H1 (cell line): ENCODE results near the gene VPS35L. TPM values are rescaled to one million over a fixed set of nuclear protein-coding genes. Genes with fewer than 3 reads are reported as not detected.

Experiments used
- CTCF ChIA-PET: fragments of 300-600 bp; sonication (Branson Sonifier 250); formaldehyde crosslinking; loops from one replicate; lab custom pipeline; 2021; ENCODE audit not compliant: partially characterized antibody; lab: Charles Lee
- POLR2A ChIA-PET: fragments of 300-600 bp; sonication (Branson Sonifier 250); formaldehyde crosslinking; loops from one replicate; lab custom pipeline; 2021; ENCODE audit warnings: inconsistent platforms; ENCODE audit not compliant: partially characterized antibody; lab: Charles Lee
- DNase-seq, 2 experiments: peaks; one replicate each; pipeline versions ENCODE4 v3.0.0 to v3.0.0-alpha.2; 2010 to 2022; ENCODE audit warnings: low spot score in 2 of 2, low read depth in 1 of 2, mixed read lengths in 1 of 2
- FAIRE-seq: peaks from 2 replicates; lab custom pipeline; 2011; peaks lifted over from hg19 to GRCh38; lab: Jason Lieb, UNC
- H2AFZ ChIP-seq: 2 replicates; pipeline ENCODE4 v1.8.1; 2012; ENCODE audit warnings: low read length, inconsistent platforms
- H2AK5ac ChIP-seq: 2 replicates; pipeline ENCODE4 v1.6.1; 2013; ENCODE audit warnings: low read depth, low read length
- H2BK120ac ChIP-seq: replicated peaks from 2 replicates; pipeline ENCODE3; 2013; ENCODE audit warnings: low read depth, low read length, inconsistent platforms
- H2BK12ac ChIP-seq: 2 replicates; pipeline ENCODE4 v1.6.1; 2013; ENCODE audit warnings: low read depth, low read length
- H2BK15ac ChIP-seq: 2 replicates; pipeline ENCODE4 v1.6.1; 2013; ENCODE audit warnings: low read length
- H2BK20ac ChIP-seq: 2 replicates; pipeline ENCODE4 v1.6.1; 2013; ENCODE audit warnings: low read length
- H2BK5ac ChIP-seq: 2 replicates; pipeline ENCODE4 v1.6.1; 2013; ENCODE audit warnings: low read depth, low read length
- H3K14ac ChIP-seq: 2 replicates; pipeline ENCODE4 v1.6.1; 2013; ENCODE audit warnings: inconsistent platforms; ENCODE audit not compliant: insufficient read length
- H3K18ac ChIP-seq: 2 replicates; pipeline ENCODE4 v1.6.1; 2013; ENCODE audit warnings: low read length; ENCODE audit errors: extremely low read depth
- H3K23ac ChIP-seq: 2 replicates; pipeline ENCODE4 v1.6.1; 2013; ENCODE audit warnings: inconsistent platforms; ENCODE audit not compliant: insufficient read length
- H3K23me2 ChIP-seq: 2 replicates; pipeline ENCODE4 v1.6.1; 2013; ENCODE audit warnings: low read depth, low read length
- H3K27ac ChIP-seq: 2 replicates; pipeline ENCODE4 v1.6.1; 2011; ENCODE audit warnings: low read depth, low read length, inconsistent platforms
- H3K27me3 ChIP-seq, 4 experiments: replicated peaks in 1 of 4; 1 replicate in 1 of 4; 2 replicates in 3 of 4; pipeline versions ENCODE4 v1.6.1 to v1.8.1; 2011 to 2013; ENCODE audit warnings: low read length in 3 of 4, mild to moderate bottlenecking in 3 of 4, inconsistent platforms in 2 of 4, mixed read lengths in 2 of 4, moderate library complexity in 1 of 4; ENCODE audit not compliant: control insufficient read depth in 3 of 4, insufficient read depth in 3 of 4; ENCODE audit errors: extremely low read depth in 1 of 4
- H3K36me3 ChIP-seq, 4 experiments: 2 replicates each; pipeline versions ENCODE4 v1.6.1 to v1.8.1; 2011 to 2013; ENCODE audit warnings: mild to moderate bottlenecking in 4 of 4, low read length in 3 of 4, moderate library complexity in 2 of 4, control low read depth in 1 of 4, inconsistent platforms in 1 of 4; ENCODE audit not compliant: insufficient read depth in 4 of 4, control insufficient read depth in 2 of 4
- H3K4ac ChIP-seq: replicated peaks from 2 replicates; pipeline ENCODE3; 2013; ENCODE audit warnings: low read length, low read depth, mixed read lengths, inconsistent platforms; ENCODE audit not compliant: insufficient read length
- H3K4me1 ChIP-seq, 4 experiments: replicated peaks in 1 of 4; 1 replicate in 1 of 4; 2 replicates in 3 of 4; pipeline versions ENCODE4 v1.6.1 to v1.8.1; 2011 to 2013; ENCODE audit warnings: low read length in 3 of 4, inconsistent platforms in 2 of 4, mixed read lengths in 1 of 4; ENCODE audit not compliant: insufficient read depth in 4 of 4, control insufficient read depth in 3 of 4
- H3K4me2 ChIP-seq, 2 experiments: 2 replicates each; pipeline versions ENCODE4 v1.6.1 to v1.8.1; 2011 to 2013; ENCODE audit warnings: low read depth in 2 of 2, low read length in 2 of 2, control low read depth in 1 of 2, inconsistent platforms in 1 of 2, mild to moderate bottlenecking in 1 of 2; ENCODE audit not compliant: insufficient read depth in 1 of 2
- H3K4me3 ChIP-seq, 4 experiments: fragments of 200-600, 300-600 bp in 1 of 4; sonication (generic), shearing (Covaris generic), sonication (Bioruptor Twin) in 1 of 4; 2 replicates each; pipeline versions ENCODE4 v1.5.1 to v1.8.1; 2011 to 2016; ENCODE audit warnings: low read length in 4 of 4, low read depth in 3 of 4, control low read depth in 2 of 4, inconsistent platforms in 2 of 4, mild to moderate bottlenecking in 2 of 4, mixed read lengths in 1 of 4, moderate library complexity in 1 of 4; ENCODE audit not compliant: insufficient read depth in 2 of 4; ENCODE audit errors: extremely low read depth in 1 of 4
- H3K56ac ChIP-seq: replicated peaks from 2 replicates; pipeline ENCODE3; 2013; ENCODE audit warnings: low read depth, mild to moderate bottlenecking, mixed read lengths, low read length, inconsistent platforms; ENCODE audit not compliant: insufficient read length
- H3K79me1 ChIP-seq: 2 replicates; pipeline ENCODE4 v1.6.1; 2013; ENCODE audit warnings: low read depth, low read length, control low read depth
- H3K79me2 ChIP-seq, 2 experiments: 2 replicates each; pipeline versions ENCODE4 v1.6.1 to v1.8.1; 2012 to 2013; ENCODE audit warnings: low read length in 2 of 2, mild to moderate bottlenecking in 2 of 2, inconsistent platforms in 1 of 2; ENCODE audit not compliant: insufficient read depth in 2 of 2, control insufficient read depth in 1 of 2
- H3K9ac ChIP-seq, 4 experiments: replicated peaks in 1 of 4; 1 replicate in 1 of 4; 2 replicates in 3 of 4; pipeline versions ENCODE4 v1.6.1 to v1.8.1; 2011 to 2013; ENCODE audit warnings: low read depth in 3 of 4, low read length in 3 of 4, control low read depth in 2 of 4, mild to moderate bottlenecking in 2 of 4, moderate library complexity in 2 of 4, inconsistent platforms in 1 of 4; ENCODE audit errors: extremely low read depth in 1 of 4
- H3K9me3 ChIP-seq, 2 experiments: 2 replicates each; pipeline versions ENCODE4 v1.6.1 to v1.8.1; 2012 to 2013; ENCODE audit warnings: mild to moderate bottlenecking in 2 of 2, moderate library complexity in 2 of 2, control low read depth in 1 of 2, inconsistent platforms in 1 of 2, low read depth in 1 of 2, low read length in 1 of 2, mixed read lengths in 1 of 2; ENCODE audit not compliant: insufficient read depth in 2 of 2
- H4K20me1 ChIP-seq, 2 experiments: replicated peaks in 1 of 2; 2 replicates each; pipeline versions ENCODE3 to v1.8.1; 2011 to 2013; ENCODE audit warnings: inconsistent platforms in 2 of 2, low read length in 2 of 2, mild to moderate bottlenecking in 1 of 2; ENCODE audit not compliant: insufficient read depth in 2 of 2, control insufficient read depth in 1 of 2
- H4K5ac ChIP-seq: 2 replicates; pipeline ENCODE4 v1.6.1; 2013; ENCODE audit warnings: low read length, low read depth, mixed read lengths, inconsistent platforms; ENCODE audit not compliant: insufficient read length
- H4K8ac ChIP-seq: 2 replicates; pipeline ENCODE4 v1.8.0; 2013; ENCODE audit warnings: mild to moderate bottlenecking, moderate library complexity, low read length, inconsistent platforms; ENCODE audit not compliant: insufficient read depth; ENCODE audit errors: extremely low read depth
- H4K91ac ChIP-seq: replicated peaks from 2 replicates; pipeline ENCODE3; 2013; ENCODE audit warnings: low read length, mixed read lengths, inconsistent platforms; ENCODE audit not compliant: insufficient read length
- CBX8 ChIP-seq: fragments of 300-800, 300-1000 bp; sonication (generic); IDR thresholded peaks from 2 replicates; pipeline ENCODE4 v1.7.1; 2016; ENCODE audit warnings: low read depth, low read length, borderline replicate concordance
- CTBP2 ChIP-seq: IDR thresholded peaks from 2 replicates; pipeline ENCODE4 v1.7.0; 2011; ENCODE audit warnings: borderline replicate concordance, mild to moderate bottlenecking, moderate library complexity, mixed read lengths, low read length; ENCODE audit not compliant: insufficient read depth, insufficient read length
- CTCF ChIP-seq, 3 experiments: IDR thresholded peaks; 1 replicate in 2 of 3; 2 replicates in 1 of 3; pipeline versions ENCODE4 v1.5.1 to v1.6.1; 2011; ENCODE audit warnings: low read length in 3 of 3, mild to moderate bottlenecking in 3 of 3, inconsistent platforms in 2 of 3, low read depth in 1 of 3, moderate library complexity in 1 of 3; ENCODE audit not compliant: insufficient read depth in 1 of 3; ENCODE audit errors: control extremely low read depth in 1 of 3
- FOSL1 ChIP-seq: IDR thresholded peaks from 2 replicates; pipeline ENCODE4 v1.6.1; 2011; ENCODE audit warnings: mild to moderate bottlenecking, low read depth, low read length, moderate library complexity; ENCODE audit not compliant: insufficient read depth
- GTF2F1 ChIP-seq: IDR thresholded peaks from 2 replicates; pipeline ENCODE4 v1.6.1; 2012; ENCODE audit warnings: low read depth, low read length, improper control_type of control experiment, borderline replicate concordance
- JUND ChIP-seq: IDR thresholded peaks from 2 replicates; pipeline ENCODE4 v1.6.1; 2011; ENCODE audit warnings: mild to moderate bottlenecking, improper control_type of control experiment, low read length
- SIN3A ChIP-seq, 2 experiments: IDR thresholded peaks in 1 of 2; conservative IDR thresholded peaks in 1 of 2; 2 replicates each; pipeline ENCODE4 v1.6.1; 2011 to 2012; ENCODE audit warnings: low read length in 2 of 2, improper control_type of control experiment in 1 of 2, low read depth in 1 of 2, mild to moderate bottlenecking in 1 of 2
- SRF ChIP-seq: IDR thresholded peaks from 2 replicates; pipeline ENCODE4 v1.6.1; 2011; ENCODE audit warnings: mild to moderate bottlenecking, low read depth, low read length, moderate library complexity
- TAF1 ChIP-seq: IDR thresholded peaks from 2 replicates; pipeline ENCODE4 v1.6.1; 2011; ENCODE audit warnings: mild to moderate bottlenecking, low read depth, low read length
- TBP ChIP-seq: IDR thresholded peaks from 2 replicates; pipeline ENCODE4 v1.6.1; 2011; ENCODE audit warnings: low read depth, low read length, improper control_type of control experiment
- TCF12 ChIP-seq: IDR thresholded peaks from 2 replicates; pipeline ENCODE4 v1.6.1; 2011; ENCODE audit warnings: low read depth, mild to moderate bottlenecking, low read length
- YY1 ChIP-seq: IDR thresholded peaks from 2 replicates; pipeline ENCODE4 v1.6.1; 2011; ENCODE audit warnings: low read depth, mild to moderate bottlenecking, low read length
- WGBS, 2 experiments: shearing (Covaris generic) in 1 of 2; methylation state at CpG; one replicate each; pipeline versions ENCODE4 v1.1.6 to v1.1.7; 2013 to 2015; ENCODE audit warnings: low lambda C conversion rate in 2 of 2, mixed read lengths in 2 of 2, inconsistent platforms in 1 of 2, low coverage in 1 of 2, missing lambda C conversion rate in 1 of 2; ENCODE audit not compliant: insufficient replicate concordance in 2 of 2, insufficient coverage in 1 of 2, insufficient read length in 1 of 2; ENCODE audit errors: extremely low coverage in 1 of 2, missing lambda C conversion rate in 1 of 2; 5-methylcytosine and 5-hydroxymethylcytosine counted together
- polyA plus RNA-seq, 7 experiments: library from polyadenylated mRNA; depleted of rRNA in 3 of 7; stranded (reverse) in 5 of 7; unstranded in 2 of 7; fragments of >200 nt in 5 of 7; fragments of 200-250 nt in 2 of 7; gene quantifications; 1 replicate in 5 of 7; 2 replicates in 1 of 7; 4 replicates in 1 of 7; pipeline versions ENCODE4 v1.2.1 to v1.2.3, GENCODE V29; 2011 to 2013; ENCODE audit warnings: missing spikeins in 2 of 7, mixed read lengths in 2 of 7
- total RNA-seq: library from RNA; stranded (reverse); fragmentation: NEBNext Ultra II Directional; extraction: Animal tissue kit (Norgen Biotek cat#: 25700); gene quantifications from 2 replicates; pipeline ENCODE4 v1.2.1, GENCODE V29; 2021

Gene VPS35L
- total and polyA plus RNA-seq, 2 of the 8 experiments (the other 6 are each of a cell fraction or from before 2014, with no cell fraction given) = 31.5 to 57.1 TPM

DNA sequence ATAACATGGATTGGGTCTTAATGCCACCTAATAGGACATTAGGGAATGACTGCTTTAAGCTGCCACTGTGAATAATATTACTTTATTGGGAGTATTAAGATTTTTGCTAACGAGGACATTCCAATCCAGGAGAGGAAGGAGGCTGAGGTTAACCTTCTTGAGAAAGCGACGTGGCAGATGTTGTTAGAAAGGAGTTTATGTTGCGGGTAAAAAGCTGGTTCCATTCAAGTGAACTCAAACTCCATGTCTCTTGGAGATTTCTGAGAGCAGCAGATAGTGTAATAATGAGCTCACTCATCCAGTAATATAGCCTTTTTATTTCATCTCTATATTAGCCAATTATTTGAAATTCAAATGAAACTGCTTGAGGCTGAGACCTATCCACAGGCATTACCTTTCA, 87.0 kb downstream of the VPS35L start:
- no peak overlapping the region for H4K5ac ChIP-seq
- H3K4me1 ChIP-seq = no peaks in the 10 kb centered on the region
- H3K18ac ChIP-seq = no peak overlapping the region
- no peak overlapping the region for H2BK15ac ChIP-seq
- no peak overlapping the region for H2BK5ac ChIP-seq
- no peaks in the 10 kb centered on the region for H3K79me2 ChIP-seq
- H3K9me3 ChIP-seq = no peaks in the 10 kb centered on the region
- no peak overlapping the region for H2AFZ ChIP-seq
- peaks cover 0 to 25% (median 7%) of the 10 kb centered on the region in 4 experiments; a peak in 3 of 8 replicates for H3K36me3 ChIP-seq
- ChIA-PET CTCF (interaction anchor here (1.1 kb wide), 2 partner anchors 41 to 87 kb away, joined by 3 read pairs; partner anchors contain the start of gene VPS35L), POLR2A (no interaction called here)
- H2AK5ac ChIP-seq = no peak overlapping the region
- FAIRE-seq (no peak), DNase-seq (no peak)
- no peak overlapping the region for H3K9ac ChIP-seq
- H4K8ac ChIP-seq = no peak overlapping the region
- H2BK12ac ChIP-seq = no peak overlapping the region
- WGBS, 2 experiments = 87% methylated on average over 4 of the region's 4 CpGs; no CpG with 5 or more reads in 1 of the 2 experiments
- no peak overlapping the region for H3K4ac ChIP-seq
- no peak overlapping the region for H3K14ac ChIP-seq
- H2BK120ac ChIP-seq = no peak overlapping the region
- no peaks in the 10 kb centered on the region for H3K79me1 ChIP-seq
- no peak overlapping the region for H3K56ac ChIP-seq
- H4K91ac ChIP-seq = no peak overlapping the region
- H3K4me2 ChIP-seq = no peak overlapping the region
- no peaks in the 10 kb centered on the region for H4K20me1 ChIP-seq
- no peak overlapping the region for H2BK20ac ChIP-seq
- H3K27me3 ChIP-seq = peaks cover 0 to 1% (median 0%) of the 10 kb centered on the region in 4 experiments; a peak in 1 of 7 replicates
- H3K4me3 ChIP-seq = no peak overlapping the region
- no peaks in the 10 kb centered on the region for H3K23me2 ChIP-seq
- H3K27ac ChIP-seq = no peak overlapping the region
- no peak overlapping the region for H3K23ac ChIP-seq
- TF ChIP-seq SIN3A (conservative IDR thresholded peaks at IDR 0.05 in 1 of 2, IDR thresholded peaks at IDR 0.05 in 1 of 2; ENCODE audit: low read depth in 1 of 2, low read length in 2 of 2) (no peak), YY1 (no peak), GTF2F1 (no peak), TAF1 (no peak), SRF (no peak), TBP (no peak), FOSL1 (no peak), CTCF (IDR thresholded peaks at IDR 0.05; ENCODE audit: control extremely low read depth in 1 of 3, insufficient read depth in 1 of 3, low read depth in 1 of 3, low read length in 3 of 3) (no peak), TCF12 (no peak), JUND (no peak), CTBP2 (no peak), CBX8 (no peak)
